Measurements from ENCODE around the gene CAP2.

The CAP2 gene

GRCh38 chr6:17472653-17473183 lies 79.3 kb downstream of the CAP2 start:
- no peak for TF ChIP-seq CTCF (conservative IDR thresholded peaks at IDR 0.05; ENCODE audit: low read depth, low read length)
- no peak for DNase-seq (ENCODE audit: low read depth)

GRCh38 chr6:17473554-17473953 lies 80.2 kb downstream of the CAP2 start:
- DNase-seq (ENCODE audit: low read depth), result peak; percentile 59
- no peak overlapping the region for H3K4me3 ChIP-seq (ENCODE audit: low read length)
- no peak for TF ChIP-seq CTCF (conservative IDR thresholded peaks at IDR 0.05; ENCODE audit: low read depth, low read length)

More at GRCh38 chr6:17472653-17473183, 79.3 kb downstream of the CAP2 start:
- H3K4me3 ChIP-seq (ENCODE audit: low read length), result no peak overlapping the region

- no peak for TF ChIP-seq CTCF (conservative IDR thresholded peaks at IDR 0.05; ENCODE audit: low read depth, low read length)
- no peak overlapping the region for H3K4me3 ChIP-seq (ENCODE audit: low read length)
- no peak for DNase-seq (ENCODE audit: low read depth)
Observed at GRCh38 chr6:17474289-17474688, 80.9 kb downstream of the CAP2 start.

DNA sequence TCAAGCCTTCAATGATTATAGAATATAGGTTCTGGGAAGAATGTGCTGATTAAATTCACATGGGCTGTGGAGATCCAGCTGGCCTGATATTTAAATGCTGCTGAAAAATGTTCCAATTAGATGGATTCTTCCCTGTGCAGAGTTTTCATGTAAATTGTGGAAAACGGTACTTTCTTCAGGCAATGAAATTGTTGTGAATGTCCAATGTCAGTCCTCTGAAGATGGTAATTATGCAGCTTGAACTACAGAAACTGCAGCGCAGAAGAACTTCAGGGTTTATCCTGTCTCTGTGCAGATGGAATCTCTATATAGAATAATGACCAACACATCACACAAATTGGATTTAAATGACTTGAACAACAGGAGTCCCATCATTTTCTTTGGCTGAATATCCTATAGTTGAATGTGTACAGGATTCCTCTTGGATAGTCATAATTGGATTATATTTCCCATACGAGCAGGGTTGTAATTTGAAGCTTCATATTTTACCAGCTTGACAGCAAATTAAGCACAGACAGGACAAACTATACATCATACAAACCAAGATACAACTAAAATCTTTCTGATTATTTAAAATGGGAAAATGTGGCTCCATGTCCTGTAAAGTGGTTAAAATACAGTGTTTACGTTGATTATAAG lies 82.3 kb downstream of the CAP2 start:
- no peak for DNase-seq (ENCODE audit: low read depth)
- no peak for TF ChIP-seq CTCF (conservative IDR thresholded peaks at IDR 0.05; ENCODE audit: low read depth, low read length)
- H3K4me3 ChIP-seq (ENCODE audit: low read length), result no peak overlapping the region

- no peak for TF ChIP-seq CTCF (conservative IDR thresholded peaks at IDR 0.05; ENCODE audit: low read depth, low read length)
- H3K4me3 ChIP-seq (ENCODE audit: low read length), result no peak overlapping the region
- DNase-seq (ENCODE audit: low read depth), result no peak
Observed at GRCh38 chr6:17476511-17476910, 83.1 kb downstream of the CAP2 start.

DNA sequence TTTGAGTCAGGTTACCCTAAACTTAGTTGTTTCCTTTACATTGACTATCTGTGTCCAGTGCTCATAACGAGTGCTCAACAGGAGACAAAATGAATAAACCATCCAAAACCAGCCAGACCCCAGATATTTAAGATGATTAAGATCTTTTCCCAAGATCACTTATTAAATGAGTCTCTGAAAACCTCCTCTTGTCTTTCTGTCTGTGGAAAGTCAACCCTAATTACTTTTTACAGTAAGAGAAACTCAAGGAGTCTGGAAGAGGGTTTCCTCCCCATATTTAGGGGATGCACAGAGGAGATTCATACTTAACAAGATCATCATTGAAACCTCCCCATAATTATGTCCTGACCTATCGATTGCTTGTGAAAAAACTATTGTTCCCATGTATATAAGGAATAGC lies 84.0 kb downstream of the CAP2 start:
- no peak overlapping the region for H3K4me3 ChIP-seq (ENCODE audit: low read length)
- no peak for TF ChIP-seq CTCF (conservative IDR thresholded peaks at IDR 0.05; ENCODE audit: low read depth, low read length)
- DNase-seq (ENCODE audit: low read depth), result no peak

DNA sequence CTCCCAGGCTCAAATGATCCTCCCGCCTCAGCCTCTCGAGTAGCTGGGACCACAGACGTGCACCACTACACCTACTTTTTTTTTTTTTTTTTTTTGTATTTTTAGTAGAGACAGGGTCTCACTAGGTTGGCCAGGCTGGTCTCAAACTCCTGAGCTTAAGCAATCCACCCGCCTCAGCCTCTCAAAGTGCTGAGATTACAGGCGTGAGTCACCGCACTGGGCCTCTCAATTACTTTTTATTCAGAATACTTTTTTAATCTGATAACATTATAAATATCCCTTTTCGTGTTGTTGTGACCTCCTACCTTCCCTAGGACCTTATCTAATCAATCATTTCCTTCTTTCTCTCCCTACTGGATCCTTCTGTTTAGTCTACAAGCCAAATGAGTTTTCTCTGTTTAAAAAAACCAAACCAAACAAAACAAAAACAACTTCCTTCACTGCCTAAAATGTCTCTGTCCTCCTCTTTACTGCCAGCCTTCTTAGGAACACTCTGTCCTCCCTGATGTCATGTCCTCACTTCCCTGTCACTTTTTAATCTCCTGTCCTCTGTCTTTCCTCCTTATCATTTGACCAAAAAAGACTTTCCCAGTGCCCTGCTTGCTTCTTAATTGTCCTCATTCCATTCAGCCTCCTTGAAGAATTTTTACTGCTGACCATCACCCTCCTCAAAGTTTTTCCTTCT lies 85.0 kb downstream of the CAP2 start:
- no peak overlapping the region for H3K4me3 ChIP-seq (ENCODE audit: low read length)
- DNase-seq (ENCODE audit: low read depth), result no peak
- no peak for TF ChIP-seq CTCF (conservative IDR thresholded peaks at IDR 0.05; ENCODE audit: low read depth, low read length)

Measured in retinal pigment epithelial cell (primary cell).